ENCODE data around the gene DNAJC30.
A peak's percentile ranks its signal among the peaks of the same experiment; 100 is the strongest.
"Not testable (repeated sequence)": the region's sequence is repeated elsewhere in the genome, so short reads cannot be mapped to it uniquely, and the experiment has no call there.

DNAJC30 gene

GRCh38 chr7:73669288-73669701 is 14.0 kb downstream of the DNAJC30 start:
- TF ChIP-seq CTCF (IDR thresholded peaks at IDR 0.05) = no peak
- DNase-seq (ENCODE audit: low spot score) = no peak
- Histone ChIP-seq H3K27ac (no peak overlapping the region), H3K4me3 (no peak overlapping the region)

DNA sequence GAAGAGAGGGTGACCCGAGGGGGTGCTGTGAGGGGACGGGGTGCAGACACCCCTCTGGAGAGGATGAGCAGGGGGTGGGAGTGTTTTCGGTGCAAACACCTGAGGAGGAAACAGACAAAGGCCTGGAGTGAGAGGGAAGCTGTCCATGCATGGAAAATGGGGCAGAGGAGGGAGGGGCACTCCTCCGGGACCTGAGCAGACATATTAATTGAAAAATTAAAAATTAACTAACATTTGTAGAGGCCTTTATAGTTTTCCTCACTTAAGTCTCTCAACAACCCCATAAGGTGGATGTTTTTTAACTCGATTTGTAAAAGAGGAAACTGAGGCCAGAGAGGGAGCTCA is 14.4 kb downstream of the DNAJC30 start:
- DNase-seq (ENCODE audit: low spot score) = no peak
- no peak for TF ChIP-seq CTCF (IDR thresholded peaks at IDR 0.05)
- no peak overlapping the region for H3K27ac ChIP-seq
- H3K4me3 ChIP-seq = peak overlapping the region; percentile 86

GRCh38 chr7:73668103-73668885 is 15.0 kb downstream of the DNAJC30 start:
- DNase-seq (ENCODE audit: low spot score) = no peak
- Histone ChIP-seq H3K27ac (no peak overlapping the region), H3K4me3 (peak overlapping the region; percentile 86)
- TF ChIP-seq CTCF (IDR thresholded peaks at IDR 0.05) = no peak

DNA sequence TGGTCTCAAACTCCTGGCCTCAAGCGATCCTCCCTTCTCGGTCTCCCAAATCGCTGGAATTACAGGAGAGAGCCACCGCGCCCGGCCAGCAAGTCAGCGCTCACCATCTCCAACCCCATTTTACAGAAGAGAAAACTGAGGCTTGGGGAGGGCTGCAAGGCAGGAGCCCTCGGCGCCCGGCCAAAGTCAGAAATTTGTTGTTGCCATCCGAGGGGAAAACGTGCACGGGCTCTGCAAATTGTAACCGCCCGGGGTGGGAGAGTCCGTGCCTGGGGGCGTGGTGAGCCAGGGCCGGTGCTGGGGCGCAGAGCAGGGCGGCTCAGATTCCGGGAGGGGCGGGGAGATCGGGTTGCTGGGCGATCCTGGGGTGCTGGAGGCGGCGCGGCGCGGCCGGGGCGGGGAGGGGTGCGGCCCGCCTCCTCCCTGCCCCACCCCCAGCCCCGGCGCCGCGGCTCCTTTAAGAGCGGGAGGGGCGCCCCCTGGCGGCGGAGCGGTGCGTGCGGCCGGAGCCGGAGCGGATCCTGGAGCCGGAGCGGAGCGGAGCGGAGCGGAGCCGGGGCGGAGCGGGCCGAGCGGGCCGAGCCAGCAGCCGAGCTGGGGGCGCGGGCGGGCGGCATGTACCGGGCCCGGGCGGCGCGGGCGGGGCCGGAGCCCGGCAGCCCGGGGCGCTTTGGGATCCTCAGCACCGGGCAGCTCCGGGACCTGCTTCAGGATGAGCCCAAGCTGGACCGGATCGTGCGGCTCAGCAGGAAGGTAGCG is 15.7 kb downstream of the DNAJC30 start, which contains the start of gene VPS37D:
TSS of gene VPS37D (plus strand) at position 488 of the 759 bp plus-strand sequence. CDS start at position 616, 128 bp downstream.
- Histone ChIP-seq H3K4me3 (peak within 1 kb of the TSS; percentile 86), H3K27ac (no peak within 1 kb of the TSS)
- peak; percentile 80 for TF ChIP-seq CTCF (IDR thresholded peaks at IDR 0.05)
- peak; percentile 87 for DNase-seq (ENCODE audit: low spot score)

DNA sequence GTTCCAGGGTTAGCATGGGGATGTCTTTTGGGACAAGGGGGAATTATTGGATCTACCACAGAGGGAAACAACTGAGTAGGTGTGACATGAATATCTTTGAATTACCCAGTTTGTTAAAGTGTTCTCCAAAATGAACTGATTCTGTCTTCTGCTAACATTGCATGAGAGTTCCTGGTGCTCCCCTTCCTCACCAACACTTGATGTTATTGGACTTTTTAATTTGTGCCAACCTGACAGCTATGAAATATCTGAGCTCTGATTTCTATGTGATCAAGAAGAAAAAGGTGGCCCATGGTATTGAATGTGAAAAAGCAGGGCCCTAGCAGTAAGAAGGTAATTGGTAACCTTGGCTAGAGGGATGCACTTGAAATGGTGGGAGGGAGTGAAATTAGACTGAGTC is 20.2 kb downstream of the DNAJC30 start:
- no peak overlapping the region for H3K27ac ChIP-seq
- no peak for TF ChIP-seq CTCF (IDR thresholded peaks at IDR 0.05)
- no peak for DNase-seq (ENCODE audit: low spot score)
- no peak overlapping the region for H3K4me3 ChIP-seq

DNA sequence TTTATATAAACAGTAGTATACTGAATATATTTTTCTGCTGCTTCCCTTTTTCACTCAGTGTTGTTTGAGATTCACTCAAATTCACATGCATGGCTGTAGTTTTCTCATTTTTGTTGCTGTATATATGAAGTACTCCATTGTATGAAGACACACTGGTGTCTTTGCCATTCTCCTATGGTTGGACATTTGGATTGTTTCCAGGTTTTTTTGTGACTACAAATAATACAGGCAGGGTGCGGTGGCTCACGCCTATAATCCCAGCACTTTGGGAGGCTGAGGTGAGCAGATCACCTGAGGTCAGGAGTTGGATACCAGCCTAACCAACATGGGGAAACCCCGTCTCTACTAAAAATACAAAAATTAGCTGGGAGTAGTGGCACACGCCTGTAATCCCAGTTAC is 22.7 kb downstream of the DNAJC30 start:
- not testable (repeated sequence) for H3K27ac ChIP-seq; H3K4me3 ChIP-seq; DNase-seq (ENCODE audit: low spot score)

DNA sequence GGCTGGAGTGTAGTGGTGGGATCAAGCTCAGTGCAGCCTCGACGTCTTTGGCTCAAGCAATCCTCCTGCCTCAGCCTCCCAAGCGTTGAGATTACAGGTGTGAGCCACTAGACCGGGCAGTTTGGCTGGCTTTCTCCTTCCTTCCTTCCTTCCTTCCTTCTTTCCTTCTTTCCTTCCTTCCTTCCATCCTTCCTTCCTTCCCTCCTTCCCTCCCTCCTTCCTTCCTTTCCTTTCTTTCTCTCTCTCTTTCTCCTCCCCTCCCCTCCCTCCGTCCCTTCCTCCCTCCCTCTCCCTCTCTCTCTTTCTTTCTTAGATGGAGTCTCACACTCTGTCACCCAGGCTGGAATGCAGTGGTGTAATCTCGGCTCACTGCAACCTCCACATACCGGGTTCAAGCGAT is 23.3 kb downstream of the DNAJC30 start:
- H3K27ac ChIP-seq = no peak overlapping the region
- H3K4me3 ChIP-seq = no peak overlapping the region
- no peak for DNase-seq (ENCODE audit: low spot score)
- TF ChIP-seq CTCF (IDR thresholded peaks at IDR 0.05) = no peak

GRCh38 chr7:73655309-73655708 is 27.9 kb downstream of the DNAJC30 start:
- not testable (repeated sequence) for H3K27ac ChIP-seq; DNase-seq (ENCODE audit: low spot score); H3K4me3 ChIP-seq
